K562 (cell line): ENCODE measurements around the gene MYMX. TPM values are rescaled to one million over a fixed set of nuclear protein-coding genes. Genes with fewer than 3 reads are reported as not detected.

Experiments used
- ATAC-seq: fragments of 200-7000 bp; cut with Tn5 transposase; 3 replicates; pipeline ENCODE4 v1.9.1; 2020; ENCODE audit warnings: moderate library complexity
- BruUV-seq: library from RNA; stranded (reverse); fragments of 400-500 nt; replicated peaks from 2 replicates; lab custom pipeline; 2021; lab: Mats Ljungman, UMichigan
- CTCF ChIA-PET: fragments of 300-600 bp; formaldehyde crosslinking; extraction: SDS; loops from one replicate; lab custom pipeline; 2021; ENCODE audit warnings: low intra/inter-chr PET ratio; lab: Yijun Ruan, JAX
- POLR2A ChIA-PET: fragments of 300-600, 350-650 bp; sonication (Branson Sonifier 250); formaldehyde crosslinking; extraction: SDS; loops from one replicate; lab custom pipeline; 2021; ENCODE audit warnings: antibody characterized with exemption, inconsistent platforms; lab: Yijun Ruan, JAX
- DNase-seq, 4 experiments: peaks; one replicate each; pipeline versions ENCODE4 v3.0.0 to v3.0.0-alpha.2; 2011 to 2018; ENCODE audit warnings: low spot score in 3 of 4, mixed read lengths in 3 of 4; ENCODE audit errors: extremely low read depth in 1 of 4
- FAIRE-seq: peaks from 2 replicates; lab custom pipeline; 2011; peaks lifted over from hg19 to GRCh38; lab: Jason Lieb, UNC
- H2AFZ ChIP-seq: 2 replicates; pipeline ENCODE4 v1.6.0; 2011; ENCODE audit warnings: low read depth, low read length, control low read depth, inconsistent platforms
- H3K27ac ChIP-seq: fragments of 200-600 bp; 3 replicates; pipeline ENCODE4 v1.8.0; 2011; ENCODE audit warnings: low read depth, mild to moderate bottlenecking, control low read depth, inconsistent platforms, low read length, moderate library complexity, mixed read lengths; ENCODE audit errors: extremely low read depth
- H3K27me3 ChIP-seq, 2 experiments: fragments of 300-600 bp in 1 of 2; 2 replicates in 1 of 2; 3 replicates in 1 of 2; pipeline versions ENCODE4 v1.6.0 to v1.8.0; 2011; ENCODE audit warnings: inconsistent platforms in 2 of 2, low read length in 2 of 2, mild to moderate bottlenecking in 1 of 2, mixed read lengths in 1 of 2, moderate library complexity in 1 of 2; ENCODE audit not compliant: control insufficient read depth in 2 of 2, insufficient read depth in 2 of 2
- H3K36me3 ChIP-seq: fragments of 300-600 bp; 3 replicates; pipeline ENCODE4 v1.8.0; 2011; ENCODE audit warnings: mild to moderate bottlenecking, low read length, inconsistent platforms; ENCODE audit not compliant: control insufficient read depth, insufficient read depth
- H3K4me1 ChIP-seq, 2 experiments: fragments of 200-600 bp in 1 of 2; replicated peaks in 1 of 2; 2 replicates in 1 of 2; 3 replicates in 1 of 2; pipeline versions ENCODE4 v1.5.1 to v1.8.0; 2011; ENCODE audit warnings: inconsistent platforms in 2 of 2, low read length in 2 of 2, mild to moderate bottlenecking in 1 of 2, mixed read lengths in 1 of 2, moderate library complexity in 1 of 2; ENCODE audit not compliant: control insufficient read depth in 2 of 2, insufficient read depth in 2 of 2
- H3K4me2 ChIP-seq: 2 replicates; pipeline ENCODE4 v1.6.1; 2011; ENCODE audit warnings: low read length, control low read depth, inconsistent platforms, mixed read lengths; ENCODE audit not compliant: insufficient read depth
- H3K4me3 ChIP-seq: fragments of 200-600 bp; sonication (generic), shearing (Covaris generic); 2 replicates; pipeline ENCODE4 v1.5.1; 2016; ENCODE audit warnings: control low read depth, inconsistent platforms
- H3K79me2 ChIP-seq: fragments of 200-600 bp; 3 replicates; pipeline ENCODE4 v1.8.0; 2011; ENCODE audit warnings: low read length, inconsistent platforms; ENCODE audit not compliant: control insufficient read depth, insufficient read depth
- H3K9ac ChIP-seq, 2 experiments: 2 replicates each; pipeline versions ENCODE4 v1.6.0 to v1.6.1; 2011; ENCODE audit warnings: low read depth in 2 of 2, low read length in 2 of 2, control low read depth in 1 of 2, inconsistent platforms in 1 of 2, mild to moderate bottlenecking in 1 of 2, mixed read lengths in 1 of 2; ENCODE audit not compliant: insufficient read depth in 1 of 2
- H3K9me1 ChIP-seq: one replicate; pipeline ENCODE4 v1.6.0; 2011; ENCODE audit warnings: inconsistent platforms, mild to moderate bottlenecking, low read length, moderate library complexity; ENCODE audit not compliant: control insufficient read depth, insufficient read depth
- H3K9me3 ChIP-seq: replicated peaks from 2 replicates; pipeline ENCODE4 v1.5.1; 2011; ENCODE audit warnings: low read depth, low read length, inconsistent platforms; ENCODE audit not compliant: control insufficient read depth, insufficient read depth
- H4K20me1 ChIP-seq: replicated peaks from 2 replicates; pipeline ENCODE4 v1.6.1; 2011; ENCODE audit warnings: low read length, inconsistent platforms, mixed read lengths; ENCODE audit not compliant: control insufficient read depth, insufficient read depth
- ZBTB5 ChIP-seq: fragments of 450-650 bp; IDR thresholded peaks from 2 replicates; pipeline ENCODE4 v1.6.1; 2017; ENCODE audit warnings: antibody characterized with exemption
- ZNF316 ChIP-seq: fragments of 450-650 bp; IDR thresholded peaks from 2 replicates; pipeline ENCODE4 v1.6.1; 2016
- WGBS: fragments of 100-300 bp; shearing (Covaris generic); methylation state at CpG from one replicate; pipeline ENCODE4 v1.1.6; 2016; ENCODE audit warnings: low coverage, mixed read lengths; ENCODE audit not compliant: insufficient coverage; ENCODE audit errors: missing lambda C conversion rate; 5-methylcytosine and 5-hydroxymethylcytosine counted together
- in situ Hi-C: fragments of 300-500 bp; cut with MboI; formaldehyde crosslinking; loops from 4 replicates; pipeline ENCODE4 v1.15.0; 2018; ENCODE audit warnings: inconsistent platforms, mixed read lengths
- intact Hi-C: fragments of 100-400 bp; cut with micrococcal nuclease; formaldehyde crosslinking; loops from 2 replicates; pipeline ENCODE4 v1.14.2; 2022
- microRNA counts: library from miRNA; unstranded; fragments of <30 nt; microRNA quantifications from one replicate; lab custom pipeline; 2016
- polyA plus RNA-seq, 8 experiments: library from polyadenylated mRNA; depleted of rRNA in 4 of 8; stranded (reverse) in 5 of 8; unstranded in 3 of 8; fragments of >200 nt; fragmentation: Nextera tagmentation in 2 of 8; fragmentation: Illumina TruSeq in 1 of 8; extraction: Ambion mirVana in 2 of 8; extraction: Trizol in 1 of 8; gene quantifications; 2 replicates each; pipeline versions ENCODE4 v1.2.1 to v1.2.3, GENCODE V29; 2011 to 2014; ENCODE audit warnings: inconsistent platforms in 1 of 8, missing spikeins in 1 of 8
- small RNA-seq: library from RNA; depleted of rRNA; stranded (forward); fragments of <200 nt; gene quantifications from one replicate; pipeline ENCODE3, GENCODE V24; 2014
- total RNA-seq, 7 experiments: library from RNA; depleted of rRNA in 6 of 7; stranded (reverse); fragments of >200 nt in 6 of 7; fragmentation: Illumina TruSeq in 2 of 7; extraction: Trizol in 2 of 7; gene quantifications; 2 replicates each; pipeline versions ENCODE4 v1.2.1 to v1.2.3, GENCODE V29; 2011 to 2021; ENCODE audit warnings: low replicate concordance in 1 of 7

The MYMX gene
- total and polyA plus RNA-seq, 9 of the 15 experiments (the other 6 are each of a cell fraction or from before 2014, with no cell fraction given) = 0.12 TPM; not detected in 8

- BruUV-seq = no TSS peak
- no peak overlapping the region for H3K4me2 ChIP-seq
- in situ Hi-C loops (loop anchor here (5.0 kb wide), 1 partner anchor 75 kb away; the partner anchor contains the start of gene SPATS1), intact Hi-C loops (loop anchor here (5.0 kb wide), 1 partner anchor 170 kb away; no protein-coding TSS in a partner anchor)
- H3K27ac ChIP-seq = no peak overlapping the region
- WGBS = 29% methylated on average over 10 of the region's 10 CpGs
- H2AFZ ChIP-seq = 0 out of 2 replicates have a peak overlapping the region, but pooled peaks have one; percentile 16
- TF ChIP-seq ZNF316 (0 out of 2 replicates have a peak, but pooled peaks have one; percentile 14), ZBTB5 (no peak)
- H3K79me2 ChIP-seq = peaks cover 17% of the 10 kb centered on the region
- H4K20me1 ChIP-seq = peaks cover 3% of the 10 kb centered on the region; the same call in 1 of the 2 replicates
- H3K9me3 ChIP-seq = no peaks in the 10 kb centered on the region
- H3K27me3 ChIP-seq = peaks cover 29% of the 10 kb centered on the region in 2 experiments
- H3K4me1 ChIP-seq = peaks cover 19 to 35% of the 10 kb centered on the region in 2 experiments; a peak in 4 of 5 replicates
- no peaks in the 10 kb centered on the region for H3K9me1 ChIP-seq
- ATAC-seq (no peak), DNase-seq (no peak), FAIRE-seq (no peak)
- POLR2A ChIA-PET = interaction anchor here (0.6 to 8.2 kb wide), 5 partner anchors 11 to 194 kb away, joined by 3 to 69 read pairs (median 4); partner anchors contain the start of gene HSP90AB1
- H3K36me3 ChIP-seq = peaks cover 7% of the 10 kb centered on the region; the same call in 1 of the 3 replicates
- H3K9ac ChIP-seq = no peak overlapping the region
- no peak overlapping the region for H3K4me3 ChIP-seq
- CTCF ChIA-PET = interaction anchor here (0.7 to 4.6 kb wide), 4 partner anchors 31 to 189 kb away, joined by 3 to 61 read pairs (median 4); no protein-coding TSS in a partner anchor
These were observed 50.5 kb downstream of the MYMX start for GRCh38 chr6:44267252-44267651.

MicroRNAs within 50 kb of the gene (microRNA counts, 767-probe panel; counts per million panel counts)
- microRNA hsa-miR-4647 (lab: Ali Mortazavi, UCI) = 870 counts per million, percentile 17 among the panel's probes with 10 or more counts

Small RNA genes lying within 50 kb of the gene (small RNA-seq; reads per million reads assigned to genes)
- gene RN7SL811P = not detected

Other genes starting within 250 kb of the MYMX start
Only the 7 nearest of the 11 such genes appear.
- 12.6 and 22.5 TPM in 2 replicates for gene TMEM63B, start 89.4 kb upstream of the MYMX start, total RNA-seq (2014; rRNA removed)
- gene TMEM63B, start 89.4 kb upstream of the MYMX start, total RNA-seq (2014; rRNA removed; fragmentation: Illumina TruSeq; extraction: Trizol) = 10.8 and 14.4 TPM in 2 replicates
- gene TMEM63B, start 89.4 kb upstream of the MYMX start, total RNA-seq (2015; rRNA removed; fragmentation: Illumina TruSeq; extraction: Trizol) = 14.0 and 14.3 TPM in 2 replicates
- 39.2 and 39.4 TPM in 2 replicates for gene TMEM63B, start 89.4 kb upstream of the MYMX start, total RNA-seq (2021)
- 37.0 and 59.6 TPM in 2 replicates for gene TMEM63B, start 89.4 kb upstream of the MYMX start, polyA plus RNA-seq (2011; rRNA removed)
- 32.5 and 35.7 TPM in 2 replicates for gene TMEM63B, start 89.4 kb upstream of the MYMX start, polyA plus RNA-seq (2014; fragmentation: Illumina TruSeq; extraction: Trizol)
- under 1 TPM; 0.14 to 0.17 TPM for gene TMEM63B, start 89.4 kb upstream of the MYMX start, polyA plus RNA-seq (2014; fragmentation: Nextera tagmentation; extraction: Ambion mirVana)
- gene TMEM63B, start 89.4 kb upstream of the MYMX start, polyA plus RNA-seq (2014; rRNA removed) = 26.8 and 31.0 TPM in 2 replicates
- 0.20 and 0.41 TPM in 2 replicates for gene CAPN11, start 58.1 kb upstream of the MYMX start, total RNA-seq (2014; rRNA removed)
- gene CAPN11, start 58.1 kb upstream of the MYMX start, total RNA-seq (2014; rRNA removed; fragmentation: Illumina TruSeq; extraction: Trizol) = 0.13 and 0.18 TPM in 2 replicates
- gene CAPN11, start 58.1 kb upstream of the MYMX start, total RNA-seq (2015; rRNA removed; fragmentation: Illumina TruSeq; extraction: Trizol) = 0.07 and 0.11 TPM in 2 replicates
- gene CAPN11, start 58.1 kb upstream of the MYMX start, total RNA-seq (2021) = 0.07 and 0.18 TPM in 2 replicates
- gene CAPN11, start 58.1 kb upstream of the MYMX start, polyA plus RNA-seq (2011; rRNA removed) = 0.30 and 0.46 TPM in 2 replicates
- 0.15 and 0.19 TPM in 2 replicates for gene CAPN11, start 58.1 kb upstream of the MYMX start, polyA plus RNA-seq (2014; fragmentation: Illumina TruSeq; extraction: Trizol)
- gene CAPN11, start 58.1 kb upstream of the MYMX start, polyA plus RNA-seq (2014; fragmentation: Nextera tagmentation; extraction: Ambion mirVana) = under 1 TPM in 1 of 2 experiments, not detected in 1; 0.03 TPM
- 0.04 and 0.61 TPM in 2 replicates for gene CAPN11, start 58.1 kb upstream of the MYMX start, polyA plus RNA-seq (2014; rRNA removed)
- 57.7 and 89.5 TPM in 2 replicates for gene SLC29A1, start 6.7 kb downstream of the MYMX start, total RNA-seq (2014; rRNA removed)
- 32.8 and 35.3 TPM in 2 replicates for gene SLC29A1, start 6.7 kb downstream of the MYMX start, total RNA-seq (2014; rRNA removed; fragmentation: Illumina TruSeq; extraction: Trizol)
- gene SLC29A1, start 6.7 kb downstream of the MYMX start, total RNA-seq (2015; rRNA removed; fragmentation: Illumina TruSeq; extraction: Trizol) = 43.2 and 44.3 TPM in 2 replicates
- 103 and 107 TPM in 2 replicates for gene SLC29A1, start 6.7 kb downstream of the MYMX start, total RNA-seq (2021)
- gene SLC29A1, start 6.7 kb downstream of the MYMX start, polyA plus RNA-seq (2011; rRNA removed) = 148 and 204 TPM in 2 replicates
- 136 and 170 TPM in 2 replicates for gene SLC29A1, start 6.7 kb downstream of the MYMX start, polyA plus RNA-seq (2014; fragmentation: Illumina TruSeq; extraction: Trizol)
- 10 to 100 TPM; 18.9 to 42.0 TPM for gene SLC29A1, start 6.7 kb downstream of the MYMX start, polyA plus RNA-seq (2014; fragmentation: Nextera tagmentation; extraction: Ambion mirVana)
- gene SLC29A1, start 6.7 kb downstream of the MYMX start, polyA plus RNA-seq (2014; rRNA removed) = 140 and 147 TPM in 2 replicates
- gene HSP90AB1, start 30.2 kb downstream of the MYMX start, total RNA-seq (2014; rRNA removed) = 2,052 and 2,390 TPM in 2 replicates
- gene HSP90AB1, start 30.2 kb downstream of the MYMX start, total RNA-seq (2014; rRNA removed; fragmentation: Illumina TruSeq; extraction: Trizol) = 2,633 and 2,824 TPM in 2 replicates
- 2,220 and 2,262 TPM in 2 replicates for gene HSP90AB1, start 30.2 kb downstream of the MYMX start, total RNA-seq (2015; rRNA removed; fragmentation: Illumina TruSeq; extraction: Trizol)
- gene HSP90AB1, start 30.2 kb downstream of the MYMX start, total RNA-seq (2021) = 2,162 and 2,174 TPM in 2 replicates
- gene HSP90AB1, start 30.2 kb downstream of the MYMX start, polyA plus RNA-seq (2011; rRNA removed) = 2,356 and 2,496 TPM in 2 replicates
- 3,149 and 3,358 TPM in 2 replicates for gene HSP90AB1, start 30.2 kb downstream of the MYMX start, polyA plus RNA-seq (2014; fragmentation: Illumina TruSeq; extraction: Trizol)
- gene HSP90AB1, start 30.2 kb downstream of the MYMX start, polyA plus RNA-seq (2014; fragmentation: Nextera tagmentation; extraction: Ambion mirVana) = 1,000 to 10,000 TPM; 1,975 to 2,865 TPM
- gene HSP90AB1, start 30.2 kb downstream of the MYMX start, polyA plus RNA-seq (2014; rRNA removed) = 1,691 and 1,780 TPM in 2 replicates
- gene SLC35B2, start 40.6 kb downstream of the MYMX start, total RNA-seq (2014; rRNA removed) = 43.6 and 59.3 TPM in 2 replicates
- 31.1 and 38.8 TPM in 2 replicates for gene SLC35B2, start 40.6 kb downstream of the MYMX start, total RNA-seq (2014; rRNA removed; fragmentation: Illumina TruSeq; extraction: Trizol)
- 46.0 and 47.1 TPM in 2 replicates for gene SLC35B2, start 40.6 kb downstream of the MYMX start, total RNA-seq (2015; rRNA removed; fragmentation: Illumina TruSeq; extraction: Trizol)
- 53.1 and 54.3 TPM in 2 replicates for gene SLC35B2, start 40.6 kb downstream of the MYMX start, total RNA-seq (2021)
- 50.8 and 53.9 TPM in 2 replicates for gene SLC35B2, start 40.6 kb downstream of the MYMX start, polyA plus RNA-seq (2011; rRNA removed)
- gene SLC35B2, start 40.6 kb downstream of the MYMX start, polyA plus RNA-seq (2014; fragmentation: Illumina TruSeq; extraction: Trizol) = 57.6 and 58.9 TPM in 2 replicates
- gene SLC35B2, start 40.6 kb downstream of the MYMX start, polyA plus RNA-seq (2014; fragmentation: Nextera tagmentation; extraction: Ambion mirVana) = 10 to 100 TPM; 14.5 to 19.2 TPM
- 59.1 and 61.8 TPM in 2 replicates for gene SLC35B2, start 40.6 kb downstream of the MYMX start, polyA plus RNA-seq (2014; rRNA removed)
- 15.7 TPM in 2 replicates for gene NFKBIE, start 48.6 kb downstream of the MYMX start, total RNA-seq (2014; rRNA removed)
- gene NFKBIE, start 48.6 kb downstream of the MYMX start, total RNA-seq (2014; rRNA removed; fragmentation: Illumina TruSeq; extraction: Trizol) = 11.6 and 11.7 TPM in 2 replicates
- gene NFKBIE, start 48.6 kb downstream of the MYMX start, total RNA-seq (2015; rRNA removed; fragmentation: Illumina TruSeq; extraction: Trizol) = 14.2 and 14.6 TPM in 2 replicates
- gene NFKBIE, start 48.6 kb downstream of the MYMX start, total RNA-seq (2021) = 14.0 and 16.4 TPM in 2 replicates
- 11.9 and 12.3 TPM in 2 replicates for gene NFKBIE, start 48.6 kb downstream of the MYMX start, polyA plus RNA-seq (2011; rRNA removed)
- 10.0 and 12.3 TPM in 2 replicates for gene NFKBIE, start 48.6 kb downstream of the MYMX start, polyA plus RNA-seq (2014; fragmentation: Illumina TruSeq; extraction: Trizol)
- gene NFKBIE, start 48.6 kb downstream of the MYMX start, polyA plus RNA-seq (2014; fragmentation: Nextera tagmentation; extraction: Ambion mirVana) = 1 to 10 TPM; 2.1 to 2.9 TPM
- 10.2 and 11.6 TPM in 2 replicates for gene NFKBIE, start 48.6 kb downstream of the MYMX start, polyA plus RNA-seq (2014; rRNA removed)
- not detected in 2 replicates for gene TMEM151B, start 53.5 kb downstream of the MYMX start, total RNA-seq (2014; rRNA removed)
- gene TMEM151B, start 53.5 kb downstream of the MYMX start, total RNA-seq (2014; rRNA removed; fragmentation: Illumina TruSeq; extraction: Trizol) = not detected in 2 replicates
- gene TMEM151B, start 53.5 kb downstream of the MYMX start, total RNA-seq (2015; rRNA removed; fragmentation: Illumina TruSeq; extraction: Trizol) = not detected in 2 replicates
- not detected in 2 replicates for gene TMEM151B, start 53.5 kb downstream of the MYMX start, total RNA-seq (2021)
- not detected in 2 replicates for gene TMEM151B, start 53.5 kb downstream of the MYMX start, polyA plus RNA-seq (2011; rRNA removed)
- not detected in 2 replicates for gene TMEM151B, start 53.5 kb downstream of the MYMX start, polyA plus RNA-seq (2014; fragmentation: Illumina TruSeq; extraction: Trizol)
- gene TMEM151B, start 53.5 kb downstream of the MYMX start, polyA plus RNA-seq (2014; fragmentation: Nextera tagmentation; extraction: Ambion mirVana) = not detected
- not detected in 2 replicates for gene TMEM151B, start 53.5 kb downstream of the MYMX start, polyA plus RNA-seq (2014; rRNA removed)